ENCODE measurements around the gene PSMA1. TPM values are rescaled to one million over a fixed set of nuclear protein-coding genes. Genes with fewer than 3 reads are reported as not detected.
A peak's percentile ranks its signal among the peaks of the same experiment; 100 is the strongest.

Gene PSMA1
- total RNA-seq, 1 donor from 2014 or later: 123 TPM

DNA sequence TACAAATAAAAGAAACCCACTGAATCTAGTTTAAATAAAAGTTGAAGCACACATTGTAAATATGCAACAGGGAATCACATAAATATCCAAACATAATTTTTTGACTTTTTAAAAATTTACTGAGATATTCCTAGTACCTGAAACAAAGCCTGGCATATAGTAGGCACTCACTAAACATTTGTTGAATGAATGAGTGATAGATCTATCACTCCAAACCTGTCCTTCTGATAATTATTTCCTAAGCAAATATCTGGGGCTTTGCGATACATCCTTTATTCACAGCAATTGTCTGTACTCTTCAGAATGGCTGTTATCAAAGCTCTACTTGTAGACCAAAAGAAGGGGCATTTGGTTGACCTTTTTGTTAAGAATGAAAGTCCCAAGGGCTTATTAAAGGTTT, 2.6 kb upstream of the PSMA1 start:
- no peak for DNase-seq (ENCODE audit: low read depth)
- TF ChIP-seq CTCF (IDR thresholded peaks at IDR 0.05; ENCODE audit: insufficient read depth, low read length, severe bottlenecking): no peak
- peaks cover 2% of the 10 kb centered on the region for H3K36me3 ChIP-seq (ENCODE audit: control insufficient read depth, insufficient read depth, low read length)
- no peaks in the 10 kb centered on the region for H3K27me3 ChIP-seq (ENCODE audit: control insufficient read depth, insufficient read depth, low read length)
- FAIRE-seq: no peak
- H3K4me3 ChIP-seq (ENCODE audit: low read depth, low read length): no peak overlapping the region

DNA sequence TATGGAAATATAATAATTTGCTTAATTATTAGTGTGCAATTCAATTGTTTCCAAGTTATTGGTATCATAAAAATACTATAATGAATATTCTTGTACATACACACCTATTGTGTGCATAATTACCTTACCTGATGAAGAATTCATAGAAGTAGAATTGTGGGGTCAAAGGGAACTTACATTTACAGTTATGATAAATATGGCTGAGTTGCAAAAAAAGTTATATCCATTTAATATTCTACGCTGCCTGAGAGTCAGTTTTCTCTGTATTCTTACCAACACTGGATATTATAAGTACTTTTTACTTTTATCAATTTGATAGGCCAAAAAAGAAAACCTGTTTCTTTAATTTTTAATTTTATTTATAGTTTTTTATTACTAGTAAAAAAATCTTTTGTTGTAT, 2.1 kb upstream of the PSMA1 start:
- FAIRE-seq: no peak
- no peak for TF ChIP-seq CTCF (IDR thresholded peaks at IDR 0.05; ENCODE audit: insufficient read depth, low read length, severe bottlenecking)
- Histone ChIP-seq H3K4me3 (ENCODE audit: low read depth, low read length) (no peak overlapping the region), H3K27me3 (ENCODE audit: control insufficient read depth, insufficient read depth, low read length) (no peaks in the 10 kb centered on the region), H3K36me3 (ENCODE audit: control insufficient read depth, insufficient read depth, low read length) (peaks cover 2% of the 10 kb centered on the region)
- no peak for DNase-seq (ENCODE audit: low read depth)

GRCh38 chr11:14520747-14521151, 563 bp upstream of the PSMA1 start:
- FAIRE-seq (no peak), DNase-seq (ENCODE audit: low read depth) (no peak)
- TF ChIP-seq CTCF (IDR thresholded peaks at IDR 0.05; ENCODE audit: insufficient read depth, low read length, severe bottlenecking): no peak
- Histone ChIP-seq H3K36me3 (ENCODE audit: control insufficient read depth, insufficient read depth, low read length) (peaks cover 2% of the 10 kb centered on the region), H3K27me3 (ENCODE audit: control insufficient read depth, insufficient read depth, low read length) (no peaks in the 10 kb centered on the region), H3K4me3 (ENCODE audit: low read depth, low read length) (peak overlapping the region; percentile 71)

DNA sequence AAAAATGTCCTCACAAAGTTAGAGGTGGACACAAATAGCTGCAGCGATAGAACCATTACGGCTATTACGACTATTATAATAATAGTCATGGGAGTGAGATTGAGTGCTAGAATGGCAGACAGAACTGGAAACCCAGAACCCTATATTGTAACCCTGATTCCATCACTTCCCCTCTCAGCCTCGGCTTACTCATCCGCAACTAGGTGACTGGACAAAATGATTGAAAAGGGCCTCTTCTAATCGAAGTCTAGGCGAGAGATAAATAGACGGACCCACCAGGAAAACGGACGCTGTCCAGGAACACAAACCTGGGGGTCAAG, 629 bp downstream of the PSMA1 start:
- DNase-seq (ENCODE audit: low read depth) (peak; percentile 65), FAIRE-seq (no peak)
- Histone ChIP-seq H3K27me3 (ENCODE audit: control insufficient read depth, insufficient read depth, low read length) (no peaks in the 10 kb centered on the region), H3K4me3 (ENCODE audit: low read depth, low read length) (peak overlapping the region; percentile 71), H3K36me3 (ENCODE audit: control insufficient read depth, insufficient read depth, low read length) (peaks cover 3% of the 10 kb centered on the region)
- no peak for TF ChIP-seq CTCF (IDR thresholded peaks at IDR 0.05; ENCODE audit: insufficient read depth, low read length, severe bottlenecking)

GRCh38 chr11:14518820-14519219, 1.4 kb downstream of the PSMA1 start:
- H3K27me3 ChIP-seq (ENCODE audit: control insufficient read depth, insufficient read depth, low read length): no peaks in the 10 kb centered on the region
- FAIRE-seq (no peak), DNase-seq (ENCODE audit: low read depth) (no peak)
- H3K36me3 ChIP-seq (ENCODE audit: control insufficient read depth, insufficient read depth, low read length): peaks cover 3% of the 10 kb centered on the region
- peak overlapping the region; percentile 71 for H3K4me3 ChIP-seq (ENCODE audit: low read depth, low read length)
- no peak for TF ChIP-seq CTCF (IDR thresholded peaks at IDR 0.05; ENCODE audit: insufficient read depth, low read length, severe bottlenecking)

DNA sequence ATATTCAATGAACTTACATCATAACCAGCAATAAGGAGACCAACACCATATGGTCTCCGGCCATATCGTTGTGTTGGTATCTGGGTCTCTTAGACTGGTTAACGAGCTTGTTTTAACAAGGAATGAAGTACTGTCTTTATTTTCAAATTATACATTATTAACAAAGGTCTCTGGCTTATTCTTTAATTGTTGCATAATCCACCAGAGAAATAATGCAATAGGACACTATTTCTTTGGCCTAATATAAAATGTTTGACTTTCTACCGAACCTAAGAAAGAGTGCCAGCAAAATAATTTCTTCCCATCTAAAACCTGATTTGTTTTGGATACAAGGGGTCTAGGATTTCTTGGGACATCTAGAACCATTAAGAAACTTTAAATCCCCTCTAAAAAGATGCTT, 6.4 kb downstream of the PSMA1 start:
- H3K36me3 ChIP-seq (ENCODE audit: control insufficient read depth, insufficient read depth, low read length): peaks cover 11% of the 10 kb centered on the region

More for the DNA sequence above, 6.4 kb downstream of the PSMA1 start:
- no peak for TF ChIP-seq CTCF (IDR thresholded peaks at IDR 0.05; ENCODE audit: insufficient read depth, low read length, severe bottlenecking)
- Histone ChIP-seq H3K27me3 (ENCODE audit: control insufficient read depth, insufficient read depth, low read length) (no peaks in the 10 kb centered on the region), H3K4me3 (ENCODE audit: low read depth, low read length) (no peak overlapping the region)
- DNase-seq (ENCODE audit: low read depth) (no peak), FAIRE-seq (no peak)
